Esophagus squamous epithelium (tissue), 5 donors: ENCODE measurements around the gene NGLY1. TPM values are rescaled to one million over a fixed set of nuclear protein-coding genes. Genes with fewer than 3 reads are reported as not detected.

Experiments used
- DNase-seq: peaks from one replicate; lab custom pipeline; 2025; lab: John Stamatoyannopoulos, UW
- H3K27ac ChIP-seq, 4 donors: fragments of 200-600 bp; sonication (generic); one replicate each; pipeline ENCODE4 v1.5.1; 2016 to 2019; ENCODE audit warnings: mild to moderate bottlenecking in 1 of 4
- H3K27me3 ChIP-seq, 4 donors: fragments of 200-600 bp; sonication (generic); 1 replicate in 3 of 4; 2 replicates in 1 of 4; pipeline versions ENCODE4 v1.5.1 to v1.6.0; 2017 to 2021; ENCODE audit warnings: antibody characterized with exemption in 1 of 4
- H3K36me3 ChIP-seq, 3 donors: fragments of 200-600 bp; sonication (generic); one replicate each; pipeline ENCODE4 v1.5.1; 2016 to 2019
- H3K4me1 ChIP-seq, 3 donors: fragments of 200-600 bp; sonication (generic); one replicate each; pipeline ENCODE4 v1.5.1; 2017 to 2019
- H3K4me3 ChIP-seq, 4 donors: fragments of 200-600 bp; sonication (generic); 1 replicate in 3 of 4; 2 replicates in 1 of 4; pipeline ENCODE4 v1.5.1; 2016 to 2019; ENCODE audit warnings: mild to moderate bottlenecking in 2 of 4, moderate library complexity in 1 of 4
- H3K9me3 ChIP-seq, 3 donors: fragments of 200-600 bp; sonication (generic); one replicate each; pipeline ENCODE4 v1.5.1; 2016 to 2019
- POLR2A ChIP-seq, 4 donors: fragments of 450-650 bp; IDR thresholded peaks; one replicate each; pipeline ENCODE4 v1.6.1; 2017; ENCODE audit warnings: antibody characterized with exemption in 4 of 4, mild to moderate bottlenecking in 4 of 4, moderate library complexity in 3 of 4
- WGBS, 2 donors: methylation state at CpG; one replicate each; pipeline ENCODE4 v1.1.5; 2018; 5-methylcytosine and 5-hydroxymethylcytosine counted together
- intact Hi-C: fragments of 100-400 bp; cut with DNase I; formaldehyde crosslinking; loops from one replicate; pipeline ENCODE4 v1.15.0; 2022
- total RNA-seq, 4 donors: library from RNA; depleted of rRNA; stranded (reverse); fragments of >200 nt; gene quantifications; one replicate each; pipeline ENCODE4 v1.1.0, GENCODE V29; 2016
- TF ChIP-seq, protein P1 (sequence below), 6 experiments: fragments of 450-650 bp in 4 of 6; fragments of 200-600 bp in 2 of 6; sonication (generic) in 2 of 6; IDR thresholded peaks; one replicate each; pipeline ENCODE4 v1.5.1; 2016 to 2019; ENCODE audit warnings: antibody characterized with exemption in 6 of 6, mild to moderate bottlenecking in 4 of 6, moderate library complexity in 4 of 6
- donor health status: DM: yes; HTN: yes; CAD: no.

Gene NGLY1
- total RNA-seq, 4 donors from 2014 or later: 21.3 to 33.8 (median 30.1) TPM

DNA sequence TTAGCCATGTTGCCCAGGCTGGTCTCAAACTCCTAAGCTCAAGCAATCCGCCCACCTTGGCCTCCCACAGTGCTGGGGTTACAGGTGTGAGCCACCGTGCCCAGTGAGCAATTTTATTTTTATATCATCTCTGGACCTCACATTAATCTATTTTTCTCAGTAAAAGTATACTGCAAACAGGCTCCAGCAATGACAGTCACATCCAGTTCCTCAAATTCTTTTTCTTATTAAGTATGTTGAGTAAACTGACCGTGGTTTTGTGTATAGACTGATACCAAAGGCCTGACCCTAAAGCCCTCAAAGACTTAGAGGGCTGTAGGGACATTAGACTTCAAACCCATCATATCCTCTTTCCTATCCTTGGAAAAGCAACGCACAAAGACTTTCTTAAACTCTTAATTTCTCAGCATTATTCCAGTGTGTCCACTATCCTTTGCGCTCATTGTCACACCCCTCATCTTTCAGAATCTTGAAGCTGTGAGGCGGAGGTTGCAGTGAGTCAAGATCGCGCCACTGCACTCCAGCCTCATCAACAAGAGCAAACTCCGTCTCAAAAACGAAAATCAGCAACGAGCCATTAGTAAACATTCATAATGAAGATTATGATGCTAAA lies 2.0 kb downstream of the NGLY1 start:
- no peaks in the 10 kb centered on the region for H3K9me3 ChIP-seq
- TF ChIP-seq, protein P1, sequence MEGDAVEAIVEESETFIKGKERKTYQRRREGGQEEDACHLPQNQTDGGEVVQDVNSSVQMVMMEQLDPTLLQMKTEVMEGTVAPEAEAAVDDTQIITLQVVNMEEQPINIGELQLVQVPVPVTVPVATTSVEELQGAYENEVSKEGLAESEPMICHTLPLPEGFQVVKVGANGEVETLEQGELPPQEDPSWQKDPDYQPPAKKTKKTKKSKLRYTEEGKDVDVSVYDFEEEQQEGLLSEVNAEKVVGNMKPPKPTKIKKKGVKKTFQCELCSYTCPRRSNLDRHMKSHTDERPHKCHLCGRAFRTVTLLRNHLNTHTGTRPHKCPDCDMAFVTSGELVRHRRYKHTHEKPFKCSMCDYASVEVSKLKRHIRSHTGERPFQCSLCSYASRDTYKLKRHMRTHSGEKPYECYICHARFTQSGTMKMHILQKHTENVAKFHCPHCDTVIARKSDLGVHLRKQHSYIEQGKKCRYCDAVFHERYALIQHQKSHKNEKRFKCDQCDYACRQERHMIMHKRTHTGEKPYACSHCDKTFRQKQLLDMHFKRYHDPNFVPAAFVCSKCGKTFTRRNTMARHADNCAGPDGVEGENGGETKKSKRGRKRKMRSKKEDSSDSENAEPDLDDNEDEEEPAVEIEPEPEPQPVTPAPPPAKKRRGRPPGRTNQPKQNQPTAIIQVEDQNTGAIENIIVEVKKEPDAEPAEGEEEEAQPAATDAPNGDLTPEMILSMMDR (IDR thresholded peaks at IDR 0.05): no peak
- no peak for TF ChIP-seq POLR2A (IDR thresholded peaks at IDR 0.05)
- 74 to 85% methylated on average over 11 of the region's 11 CpGs for WGBS, 2 donors
- DNase-seq: no peak
- peaks cover 0 to 27% (median 8%) of the 10 kb centered on the region in 3 donors for H3K4me1 ChIP-seq
- H3K36me3 ChIP-seq: peaks cover 0 to 21% (median 0%) of the 10 kb centered on the region in 3 donors
- H3K4me3 ChIP-seq: no peak overlapping the region
- intact Hi-C loops: loop anchor here (5.0 kb wide), 1 partner anchor 119 kb away; the partner anchor contains the start of gene TOP2B
- H3K27ac ChIP-seq: no peak overlapping the region
- H3K27me3 ChIP-seq: no peaks in the 10 kb centered on the region

DNA sequence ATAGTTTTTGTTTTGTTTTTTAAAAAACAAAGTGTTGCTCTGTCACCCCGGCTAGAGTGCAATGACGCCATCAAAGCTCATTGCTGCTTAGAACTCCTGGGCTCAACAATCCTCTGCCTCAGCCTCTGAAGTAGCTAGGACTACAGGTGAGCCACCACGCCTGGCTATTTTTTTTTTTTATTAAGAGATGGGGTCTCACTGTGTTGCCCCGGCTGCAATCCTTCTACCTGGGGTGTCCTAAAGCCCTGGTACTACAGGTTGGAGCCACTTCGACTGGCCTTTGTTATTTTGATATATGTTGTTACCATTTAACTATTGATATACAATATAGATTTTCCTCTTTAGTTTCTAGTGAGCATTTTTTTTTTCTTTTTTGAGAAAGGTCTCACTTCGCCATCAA lies 2.6 kb downstream of the NGLY1 start:
- H3K27me3 ChIP-seq: no peaks in the 10 kb centered on the region
- intact Hi-C loops: loop anchor here (5.0 kb wide), 1 partner anchor 118 kb away; the partner anchor contains the start of gene TOP2B
- no peak overlapping the region for H3K4me3 ChIP-seq
- H3K27ac ChIP-seq: no peak overlapping the region
- peaks cover 0 to 27% (median 8%) of the 10 kb centered on the region in 3 donors for H3K4me1 ChIP-seq
- no peaks in the 10 kb centered on the region for H3K9me3 ChIP-seq
- peaks cover 0 to 28% (median under 1%) of the 10 kb centered on the region in 3 donors for H3K36me3 ChIP-seq
- WGBS, 2 donors: 94 to 96% methylated on average over 6 of the region's 6 CpGs
- TF ChIP-seq POLR2A (IDR thresholded peaks at IDR 0.05): no peak
- TF ChIP-seq, protein P1 (IDR thresholded peaks at IDR 0.05): no peak
- DNase-seq: no peak

DNA sequence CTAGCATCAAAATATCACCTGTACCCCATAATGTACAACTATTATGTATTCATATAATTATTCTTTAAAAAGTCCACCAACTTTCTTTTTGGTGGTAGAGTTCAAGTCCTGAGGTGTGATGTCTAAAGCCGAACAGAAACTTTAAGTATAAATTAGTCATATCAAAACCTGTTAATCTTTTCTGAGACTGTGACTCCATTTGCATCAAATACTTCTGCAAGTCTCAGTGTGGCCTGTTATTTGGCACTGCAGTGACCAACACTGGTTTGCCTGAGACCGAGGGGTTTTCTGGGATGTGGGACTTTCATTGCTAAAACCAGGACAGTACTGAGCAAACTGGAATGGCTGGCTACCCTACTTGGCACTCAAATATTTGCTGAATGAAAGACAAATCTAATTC lies 7.3 kb downstream of the NGLY1 start:
- intact Hi-C loops: no loop called here
- TF ChIP-seq, protein P1 (IDR thresholded peaks at IDR 0.05): no peak
- no peak for TF ChIP-seq POLR2A (IDR thresholded peaks at IDR 0.05)
- WGBS, 2 donors: 81 to 92% methylated on average over 2 of the region's 2 CpGs

DNA sequence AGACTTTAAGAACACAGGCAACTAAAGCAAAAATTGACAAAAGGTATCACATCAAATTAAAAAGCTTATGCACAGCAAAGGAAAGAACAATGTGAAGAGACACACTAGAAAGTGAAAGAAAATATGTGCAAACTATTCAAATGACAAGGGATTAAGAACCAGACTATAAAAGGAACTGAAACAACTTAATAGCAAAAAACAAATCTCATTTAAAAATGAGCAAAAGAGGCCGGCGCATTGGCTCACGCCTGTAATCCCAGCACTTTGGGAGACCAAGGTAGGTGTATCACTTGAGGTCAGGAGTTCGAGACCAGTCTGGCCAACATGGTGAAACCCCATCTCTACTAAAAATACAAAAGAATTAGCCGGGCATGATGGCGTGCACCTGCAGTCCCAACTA lies 14.4 kb downstream of the NGLY1 start:
- Histone ChIP-seq H3K36me3 (peaks cover 0 to 27% (median 2%) of the 10 kb centered on the region in 3 donors), H3K27me3 (no peaks in the 10 kb centered on the region), H3K27ac (no peak overlapping the region), H3K4me1 (peaks cover 0 to 9% (median 0%) of the 10 kb centered on the region in 3 donors), H3K4me3 (no peak overlapping the region), H3K9me3 (peaks cover 0 to 5% (median 0%) of the 10 kb centered on the region in 3 donors)
- TF ChIP-seq, protein P1 (IDR thresholded peaks at IDR 0.05): no peak
- TF ChIP-seq POLR2A (IDR thresholded peaks at IDR 0.05): no peak
- WGBS, 2 donors: 81 to 95% methylated on average over 6 of the region's 6 CpGs
- intact Hi-C loops: no loop called here
- DNase-seq: no peak

More for the DNA sequence above, 7.3 kb downstream of the NGLY1 start:
- Histone ChIP-seq H3K9me3 (peaks cover 0 to 5% (median 0%) of the 10 kb centered on the region in 3 donors), H3K4me1 (peaks cover 0 to 2% (median 0%) of the 10 kb centered on the region in 3 donors), H3K36me3 (peaks cover 0 to 51% (median 10%) of the 10 kb centered on the region in 3 donors), H3K27ac (no peak overlapping the region), H3K27me3 (no peaks in the 10 kb centered on the region), H3K4me3 (no peak overlapping the region)
- no peak for DNase-seq

DNA sequence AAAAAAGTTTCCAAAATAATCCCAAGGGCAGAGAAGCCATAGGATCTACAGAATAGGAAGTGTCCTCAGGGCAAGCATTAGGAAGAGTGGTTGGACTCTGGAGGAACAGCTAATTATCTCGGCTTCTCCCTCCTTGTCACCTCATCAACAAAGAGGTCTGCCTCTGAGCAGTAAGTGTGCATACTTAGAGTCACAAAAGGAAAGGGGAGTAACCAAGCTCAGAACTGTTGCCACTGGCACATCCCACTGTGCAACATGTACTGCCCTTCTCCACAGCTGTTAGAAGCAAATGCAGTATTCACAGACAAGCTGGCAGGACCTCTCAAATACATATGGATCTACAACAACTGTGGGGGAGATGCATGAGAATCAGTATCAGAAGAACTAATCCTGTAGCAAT lies 31.5 kb downstream of the NGLY1 start:
- Histone ChIP-seq H3K36me3 (peaks cover 0 to 50% (median 18%) of the 10 kb centered on the region in 3 donors), H3K27ac (no peak overlapping the region), H3K4me3 (no peak overlapping the region), H3K4me1 (peaks cover 0 to 43% (median 0%) of the 10 kb centered on the region in 3 donors), H3K9me3 (no peaks in the 10 kb centered on the region), H3K27me3 (no peaks in the 10 kb centered on the region)
- intact Hi-C loops: no loop called here
- 71 to 76% methylated on average over 1 of the region's 1 CpG for WGBS, 2 donors
- TF ChIP-seq POLR2A (IDR thresholded peaks at IDR 0.05): no peak
- TF ChIP-seq, protein P1 (IDR thresholded peaks at IDR 0.05): no peak
- DNase-seq: no peak
